ENCODE measurements around the gene BMERB1.
"Not testable (repeated sequence)": the region's sequence is repeated elsewhere in the genome, so short reads cannot be mapped to it uniquely, and the experiment has no call there.

Gene BMERB1

DNA sequence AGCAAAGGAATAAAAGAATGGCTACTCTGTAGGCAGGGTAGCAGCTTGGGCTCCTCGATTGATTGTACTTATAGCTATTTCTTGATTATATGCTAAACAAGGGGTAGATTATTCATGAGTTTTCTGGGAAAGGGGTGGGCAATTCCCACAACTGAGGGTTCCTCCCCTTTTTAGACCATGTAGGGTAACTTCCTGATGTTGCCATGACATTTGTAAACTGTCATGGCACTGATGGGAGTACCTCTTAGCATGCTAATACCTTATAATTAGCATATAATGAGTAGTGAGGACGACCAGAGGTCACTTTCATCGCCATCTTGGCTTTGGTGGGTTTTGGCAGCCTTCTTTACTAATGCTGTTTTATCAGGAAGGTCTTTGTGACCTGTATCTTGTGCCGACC, 136.3 kb downstream of the BMERB1 start:
- not testable (repeated sequence) for H3K36me3 Mint-ChIP-seq (ENCODE audit: low read depth); H3K27ac Mint-ChIP-seq; H3K4me3 Mint-ChIP-seq; H3K4me1 Mint-ChIP-seq (ENCODE audit: low read depth); DNase-seq (ENCODE audit: low spot score); H3K27me3 Mint-ChIP-seq (ENCODE audit: low read depth)
- peaks cover 13% of the 10 kb centered on the region for H3K9me3 Mint-ChIP-seq

DNA sequence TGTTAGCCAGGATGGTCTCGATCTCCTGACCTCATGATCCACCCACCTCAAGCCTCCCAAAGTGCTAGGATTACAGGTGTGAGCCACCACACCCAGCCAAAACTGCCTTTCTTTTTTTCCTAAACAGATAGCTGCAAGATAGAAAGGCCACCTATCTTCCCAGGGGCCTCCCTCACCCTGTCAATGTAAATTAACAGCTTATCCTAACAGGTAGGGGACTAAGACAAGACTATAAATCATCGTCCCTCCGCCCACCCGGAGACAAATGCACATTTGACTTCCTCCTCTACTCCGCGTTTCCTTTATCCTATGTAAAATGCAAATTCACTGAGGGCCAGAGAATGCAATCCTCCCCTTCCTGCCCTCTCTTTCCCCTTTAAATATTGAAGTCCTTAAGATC, 137.2 kb downstream of the BMERB1 start:
- H3K4me3 Mint-ChIP-seq, result no peak overlapping the region
- peaks cover 3% of the 10 kb centered on the region for H3K36me3 Mint-ChIP-seq (ENCODE audit: low read depth)
- H3K27ac Mint-ChIP-seq, result no peak overlapping the region
- peaks cover 13% of the 10 kb centered on the region for H3K9me3 Mint-ChIP-seq
- H3K4me1 Mint-ChIP-seq (ENCODE audit: low read depth), result peaks cover 6% of the 10 kb centered on the region
- H3K27me3 Mint-ChIP-seq (ENCODE audit: low read depth), result no peaks in the 10 kb centered on the region
- DNase-seq (ENCODE audit: low spot score), result no peak

GRCh38 chr16:15572329-15573001, 138.1 kb downstream of the BMERB1 start:
- DNase-seq (ENCODE audit: low spot score), result no peak
- Mint-ChIP-seq H3K27me3 (ENCODE audit: low read depth) (no peaks in the 10 kb centered on the region), H3K9me3 (peaks cover 13% of the 10 kb centered on the region), H3K36me3 (ENCODE audit: low read depth) (peaks cover 3% of the 10 kb centered on the region), H3K4me3 (no peak overlapping the region), H3K4me1 (ENCODE audit: low read depth) (peaks cover 6% of the 10 kb centered on the region), H3K27ac (no peak overlapping the region)

DNA sequence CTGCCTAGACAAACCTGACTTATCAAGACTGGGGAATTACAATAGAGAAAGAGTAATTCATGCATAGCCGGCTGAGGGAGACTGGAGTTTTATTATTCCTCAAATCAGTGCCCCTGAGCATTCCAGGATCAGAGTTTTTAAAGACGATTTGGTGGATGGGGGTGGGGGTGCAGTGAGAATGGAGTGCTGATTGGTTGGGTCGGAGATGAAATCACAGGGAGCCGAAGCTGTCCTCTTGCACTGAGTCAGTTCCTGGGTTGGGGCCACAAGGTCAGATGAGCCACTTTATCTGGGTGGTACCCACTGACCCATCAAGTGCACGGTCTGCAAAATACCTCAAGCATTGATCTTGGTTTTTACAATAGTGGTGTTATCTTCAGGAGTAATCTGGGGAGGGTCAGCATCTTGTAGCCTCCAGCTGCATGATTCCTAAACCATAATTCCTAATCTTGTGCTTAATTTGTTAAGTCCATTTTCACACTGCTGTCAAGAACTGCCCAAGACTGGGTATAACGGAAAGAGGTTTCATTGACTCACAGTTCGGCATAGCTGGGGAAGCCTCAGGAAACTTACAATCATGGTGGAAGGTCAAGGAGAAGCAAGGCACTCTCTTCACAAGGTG, 139.0 kb downstream of the BMERB1 start:
- DNase-seq (ENCODE audit: low spot score), result no peak
- Mint-ChIP-seq H3K9me3 (peaks cover 13% of the 10 kb centered on the region), H3K27ac (no peak overlapping the region), H3K36me3 (ENCODE audit: low read depth) (peaks cover 3% of the 10 kb centered on the region), H3K27me3 (ENCODE audit: low read depth) (no peaks in the 10 kb centered on the region), H3K4me1 (ENCODE audit: low read depth) (peaks cover 6% of the 10 kb centered on the region), H3K4me3 (no peak overlapping the region)

DNA sequence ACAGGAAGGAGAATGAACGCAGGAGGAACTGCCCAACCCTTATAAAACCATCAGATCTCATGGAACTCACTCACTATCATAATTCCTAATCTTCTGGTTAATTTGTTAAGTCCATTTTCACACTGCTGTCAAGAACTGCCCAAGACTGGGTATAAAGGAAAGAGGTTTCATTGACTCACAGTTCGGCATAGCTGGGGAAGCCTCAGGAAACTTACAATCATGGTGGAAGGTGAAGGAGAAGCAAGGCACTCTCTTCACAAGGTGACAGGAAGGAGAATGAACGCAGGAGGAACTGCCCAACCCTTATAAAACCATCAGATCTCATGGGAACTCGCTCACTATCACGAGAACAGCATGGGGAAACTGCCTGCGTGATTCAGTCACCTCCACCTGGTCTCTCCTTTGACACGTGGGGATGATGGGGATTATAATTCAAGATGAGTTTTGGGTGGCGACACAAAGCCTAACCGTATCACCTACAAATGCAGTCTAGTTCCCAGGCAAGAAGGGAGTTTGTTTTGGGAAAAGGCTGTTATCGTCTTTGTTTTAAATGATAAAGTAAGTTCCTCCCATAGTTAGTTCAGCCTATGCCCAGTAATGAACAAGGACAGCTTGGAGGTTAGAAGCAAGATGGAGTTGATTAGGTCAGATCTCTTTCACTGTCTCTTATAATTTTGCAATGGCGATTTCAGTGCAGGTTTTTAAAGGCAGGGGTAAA, 139.7 kb downstream of the BMERB1 start:
- H3K4me1 Mint-ChIP-seq (ENCODE audit: low read depth); H3K36me3 Mint-ChIP-seq (ENCODE audit: low read depth); H3K27ac Mint-ChIP-seq; H3K4me3 Mint-ChIP-seq; H3K27me3 Mint-ChIP-seq (ENCODE audit: low read depth); DNase-seq (ENCODE audit: low spot score): not testable (repeated sequence)
- peaks cover 13% of the 10 kb centered on the region for H3K9me3 Mint-ChIP-seq

- no peak overlapping the region for H3K4me3 Mint-ChIP-seq
- peaks cover 3% of the 10 kb centered on the region for H3K36me3 Mint-ChIP-seq (ENCODE audit: low read depth)
- H3K4me1 Mint-ChIP-seq (ENCODE audit: low read depth), result peaks cover 6% of the 10 kb centered on the region
- H3K27ac Mint-ChIP-seq, result no peak overlapping the region
- peaks cover 13% of the 10 kb centered on the region for H3K9me3 Mint-ChIP-seq
- no peak for DNase-seq (ENCODE audit: low spot score)
- H3K27me3 Mint-ChIP-seq (ENCODE audit: low read depth), result no peaks in the 10 kb centered on the region
These were observed 140.2 kb downstream of the BMERB1 start for GRCh38 chr16:15574614-15574948.

GRCh38 chr16:15575293-15576049, 141.1 kb downstream of the BMERB1 start:
- peaks cover 6% of the 10 kb centered on the region for H3K4me1 Mint-ChIP-seq (ENCODE audit: low read depth)

GRCh38 chr16:15576960-15577958, 142.9 kb downstream of the BMERB1 start:
- H3K36me3 Mint-ChIP-seq (ENCODE audit: low read depth), result no peaks in the 10 kb centered on the region
- no peak for DNase-seq (ENCODE audit: low spot score)
- no peaks in the 10 kb centered on the region for H3K27me3 Mint-ChIP-seq (ENCODE audit: low read depth)
- H3K4me3 Mint-ChIP-seq, result no peak overlapping the region
- H3K9me3 Mint-ChIP-seq, result peaks cover 9% of the 10 kb centered on the region
- no peak overlapping the region for H3K27ac Mint-ChIP-seq
- H3K4me1 Mint-ChIP-seq (ENCODE audit: low read depth), result peaks cover 10% of the 10 kb centered on the region

More at GRCh38 chr16:15575293-15576049, 141.1 kb downstream of the BMERB1 start:
- no peak for DNase-seq (ENCODE audit: low spot score)
- Mint-ChIP-seq H3K4me3 (no peak overlapping the region), H3K27ac (peak overlapping the region; percentile 31), H3K27me3 (ENCODE audit: low read depth) (no peaks in the 10 kb centered on the region), H3K9me3 (peaks cover 13% of the 10 kb centered on the region), H3K36me3 (ENCODE audit: low read depth) (peaks cover 3% of the 10 kb centered on the region)

- no peak overlapping the region for H3K27ac Mint-ChIP-seq
- H3K36me3 Mint-ChIP-seq (ENCODE audit: low read depth), result peaks cover 4% of the 10 kb centered on the region
- peaks cover 4% of the 10 kb centered on the region for H3K9me3 Mint-ChIP-seq
These were observed 144.4 kb downstream of the BMERB1 start for GRCh38 chr16:15578824-15579223.

DNA sequence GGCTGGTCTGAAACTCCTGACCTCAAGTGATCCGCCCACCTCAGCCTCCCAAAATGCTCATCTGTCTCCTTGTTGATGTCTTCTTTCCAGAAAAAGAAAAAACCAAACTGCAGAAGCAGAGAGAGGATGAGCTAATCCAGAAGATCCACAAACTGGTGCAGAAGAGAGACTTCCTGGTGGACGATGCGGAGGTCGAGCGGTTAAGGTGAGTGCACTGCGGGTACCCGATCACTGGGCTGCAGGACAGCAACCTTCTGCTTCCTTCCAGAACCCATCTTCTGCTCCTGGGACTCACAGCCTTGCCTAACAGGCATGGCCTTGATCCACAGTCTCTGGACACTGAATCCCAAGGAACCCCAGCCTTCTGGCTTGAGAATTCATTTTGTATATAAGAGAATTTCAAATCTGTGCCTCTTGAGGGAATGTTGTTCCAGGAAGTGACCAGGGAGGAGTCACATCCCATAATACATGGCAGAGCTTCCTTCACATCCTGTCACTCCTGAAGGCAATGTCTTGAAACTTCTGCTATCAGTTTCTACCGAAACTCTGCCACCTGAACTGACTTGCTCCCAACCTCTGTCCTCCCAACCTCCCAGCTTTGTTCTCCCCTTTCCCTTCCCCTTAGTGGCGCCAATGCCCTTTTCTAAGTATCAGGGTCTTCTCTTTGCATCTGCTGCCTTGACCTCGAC, 146.9 kb downstream of the BMERB1 start:
- no peak overlapping the region for H3K27ac Mint-ChIP-seq
- no peak for DNase-seq (ENCODE audit: low spot score)
- no peak overlapping the region for H3K4me3 Mint-ChIP-seq
- peaks cover 11% of the 10 kb centered on the region for H3K36me3 Mint-ChIP-seq (ENCODE audit: low read depth)
- peaks cover 6% of the 10 kb centered on the region for H3K9me3 Mint-ChIP-seq
- H3K27me3 Mint-ChIP-seq (ENCODE audit: low read depth), result no peaks in the 10 kb centered on the region
- peaks cover 7% of the 10 kb centered on the region for H3K4me1 Mint-ChIP-seq (ENCODE audit: low read depth)

More at GRCh38 chr16:15578824-15579223, 144.4 kb downstream of the BMERB1 start:
- Mint-ChIP-seq H3K4me1 (ENCODE audit: low read depth) (peaks cover 9% of the 10 kb centered on the region), H3K4me3 (no peak overlapping the region), H3K27me3 (ENCODE audit: low read depth) (no peaks in the 10 kb centered on the region)
- DNase-seq (ENCODE audit: low spot score), result no peak

DNA sequence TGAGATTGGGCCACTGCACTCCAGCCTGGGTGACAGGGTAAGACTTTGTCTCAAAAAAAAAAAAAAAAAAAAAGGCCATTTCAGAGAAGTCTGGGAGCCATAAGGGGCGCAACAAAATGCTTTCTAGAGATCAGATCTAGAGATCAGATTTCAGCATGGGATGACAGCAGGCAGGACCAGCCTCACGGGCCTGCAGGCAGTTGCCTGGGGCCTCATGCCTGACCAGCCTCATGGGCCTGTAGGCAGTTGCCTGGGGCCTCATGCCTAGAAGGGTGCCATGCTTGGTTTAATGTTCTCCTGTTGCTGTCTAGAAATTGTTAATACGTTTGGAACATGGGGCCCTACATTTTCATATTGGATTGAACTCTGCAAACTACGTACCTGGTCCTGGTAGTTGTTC, 149.1 kb downstream of the BMERB1 start:
- no peak for DNase-seq (ENCODE audit: low spot score)
- Mint-ChIP-seq H3K4me1 (ENCODE audit: low read depth) (peaks cover 7% of the 10 kb centered on the region), H3K9me3 (peaks cover 18% of the 10 kb centered on the region), H3K27ac (no peak overlapping the region), H3K27me3 (ENCODE audit: low read depth) (no peaks in the 10 kb centered on the region), H3K4me3 (no peak overlapping the region), H3K36me3 (ENCODE audit: low read depth) (peaks cover 32% of the 10 kb centered on the region)

DNA sequence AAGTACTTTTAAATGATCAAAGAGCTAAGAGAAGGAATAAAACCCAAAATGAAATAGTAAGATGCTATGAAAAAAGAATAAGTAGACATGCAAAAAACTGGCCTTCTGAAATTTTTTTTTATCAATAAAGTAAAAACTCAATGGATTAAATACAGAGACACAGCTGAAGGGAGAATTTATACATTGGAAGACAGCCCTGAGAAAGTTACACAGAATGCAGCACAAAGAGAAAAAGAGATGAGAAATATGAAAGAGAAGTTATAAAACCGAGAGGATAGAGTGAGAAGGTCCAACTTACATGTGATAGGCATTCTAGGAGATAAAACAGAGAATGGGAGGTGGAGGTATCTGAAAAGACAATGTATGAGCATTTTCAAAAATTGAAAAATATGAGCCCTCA, 151.6 kb downstream of the BMERB1 start:
- Mint-ChIP-seq H3K4me1 (ENCODE audit: low read depth) (peaks cover 10% of the 10 kb centered on the region), H3K4me3 (no peak overlapping the region), H3K36me3 (ENCODE audit: low read depth) (peaks cover 43% of the 10 kb centered on the region), H3K27me3 (ENCODE audit: low read depth) (no peaks in the 10 kb centered on the region), H3K27ac (no peak overlapping the region), H3K9me3 (peaks cover 21% of the 10 kb centered on the region)
- no peak for DNase-seq (ENCODE audit: low spot score)

All from T-helper 2 cell treated with Interferon-gamma antibody and Interleukin-4, amounts not matched to agents 5 μg/mL and 100 μg/mL, for 36 hours (primary cell).